ENCODE data around the gene PCA3. TPM values are rescaled to one million over a fixed set of nuclear protein-coding genes. Genes with fewer than 3 reads are reported as not detected.

PCA3 gene
- total RNA-seq, result not detected

GRCh38 chr9:76764138-76764537 lies at the start of gene PCA3:
TSS of gene PCA3 (plus strand) at chr9:76764438.
- ChIA-PET POLR2A (no interaction called here), CTCF (no interaction called here)
- Mint-ChIP-seq H3K27ac (no peak within 1 kb of the TSS), H3K36me3 (ENCODE audit: low read depth) (no peaks in the 10 kb centered on the region), H3K27me3 (ENCODE audit: low read depth) (peaks cover 3% of the 10 kb centered on the region), H3K9me3 (ENCODE audit: insufficient read depth) (no peaks in the 10 kb centered on the region), H3K4me3 (no peak within 1 kb of the TSS), H3K4me1 (ENCODE audit: low read depth) (no peaks in the 10 kb centered on the region)
- no peak for ATAC-seq
- DNase-seq, result no peak

GRCh38 chr9:76716085-76716672 lies 48.1 kb upstream of the PCA3 start:
- ChIA-PET POLR2A (no interaction called here), CTCF (no interaction called here)
- ATAC-seq (no peak), DNase-seq (no peak)
- no peaks in the 10 kb centered on the region for H3K4me1 Mint-ChIP-seq (ENCODE audit: low read depth)
- no peak overlapping the region for H3K4me3 Mint-ChIP-seq
- H3K27me3 Mint-ChIP-seq (ENCODE audit: low read depth), result peaks cover 21% of the 10 kb centered on the region
- H3K9me3 Mint-ChIP-seq (ENCODE audit: insufficient read depth), result no peaks in the 10 kb centered on the region
- no peaks in the 10 kb centered on the region for H3K36me3 Mint-ChIP-seq (ENCODE audit: low read depth)
- H3K27ac Mint-ChIP-seq, result no peak overlapping the region

- Mint-ChIP-seq H3K27me3 (ENCODE audit: low read depth) (peaks cover 19% of the 10 kb centered on the region), H3K4me1 (ENCODE audit: low read depth) (no peaks in the 10 kb centered on the region), H3K36me3 (ENCODE audit: low read depth) (no peaks in the 10 kb centered on the region), H3K9me3 (ENCODE audit: insufficient read depth) (no peaks in the 10 kb centered on the region), H3K27ac (no peak overlapping the region), H3K4me3 (no peak overlapping the region)
- CTCF ChIA-PET, result no interaction called here
- POLR2A ChIA-PET, result no interaction called here
- DNase-seq (no peak), ATAC-seq (no peak)
Observed at GRCh38 chr9:76717176-76717575, 47.1 kb upstream of the PCA3 start.

GRCh38 chr9:76717613-76718012 lies 46.6 kb upstream of the PCA3 start:
- Mint-ChIP-seq H3K27me3 (ENCODE audit: low read depth) (peaks cover 21% of the 10 kb centered on the region), H3K4me3 (no peak overlapping the region), H3K9me3 (ENCODE audit: insufficient read depth) (no peaks in the 10 kb centered on the region), H3K4me1 (ENCODE audit: low read depth) (no peaks in the 10 kb centered on the region), H3K27ac (no peak overlapping the region), H3K36me3 (ENCODE audit: low read depth) (no peaks in the 10 kb centered on the region)
- ChIA-PET CTCF (no interaction called here), POLR2A (no interaction called here)
- no peak for ATAC-seq
- DNase-seq, result no peak

GRCh38 chr9:76718166-76718565 lies 46.1 kb upstream of the PCA3 start:
- DNase-seq (no peak), ATAC-seq (no peak)
- CTCF ChIA-PET, result no interaction called here
- H3K4me3 Mint-ChIP-seq, result no peak overlapping the region
- H3K27ac Mint-ChIP-seq, result no peak overlapping the region
- H3K36me3 Mint-ChIP-seq (ENCODE audit: low read depth), result no peaks in the 10 kb centered on the region
- H3K9me3 Mint-ChIP-seq (ENCODE audit: insufficient read depth), result no peaks in the 10 kb centered on the region
- H3K4me1 Mint-ChIP-seq (ENCODE audit: low read depth), result no peaks in the 10 kb centered on the region
- H3K27me3 Mint-ChIP-seq (ENCODE audit: low read depth), result peaks cover 21% of the 10 kb centered on the region
- POLR2A ChIA-PET, result no interaction called here

- H3K27me3 Mint-ChIP-seq (ENCODE audit: low read depth), result peaks cover 21% of the 10 kb centered on the region
- CTCF ChIA-PET, result no interaction called here
- POLR2A ChIA-PET, result interaction anchor here (1.6 kb wide), 1 partner anchor 10 kb away, joined by 5 read pairs; no protein-coding TSS in a partner anchor
- DNase-seq (no peak), ATAC-seq (no peak)
- H3K4me3 Mint-ChIP-seq, result no peak overlapping the region
- H3K9me3 Mint-ChIP-seq (ENCODE audit: insufficient read depth), result no peaks in the 10 kb centered on the region
- no peak overlapping the region for H3K27ac Mint-ChIP-seq
- H3K4me1 Mint-ChIP-seq (ENCODE audit: low read depth), result no peaks in the 10 kb centered on the region
- no peaks in the 10 kb centered on the region for H3K36me3 Mint-ChIP-seq (ENCODE audit: low read depth)
Observed at GRCh38 chr9:76720245-76720644, 44.0 kb upstream of the PCA3 start.

GRCh38 chr9:76725011-76725546 lies 39.2 kb upstream of the PCA3 start:
- no peak overlapping the region for H3K4me3 Mint-ChIP-seq
- H3K36me3 Mint-ChIP-seq (ENCODE audit: low read depth), result no peaks in the 10 kb centered on the region
- DNase-seq, result no peak
- no peaks in the 10 kb centered on the region for H3K9me3 Mint-ChIP-seq (ENCODE audit: insufficient read depth)
- ChIA-PET CTCF (no interaction called here), POLR2A (no interaction called here)
- H3K27me3 Mint-ChIP-seq (ENCODE audit: low read depth), result peaks cover 17% of the 10 kb centered on the region
- no peak for ATAC-seq
- no peaks in the 10 kb centered on the region for H3K4me1 Mint-ChIP-seq (ENCODE audit: low read depth)
- no peak overlapping the region for H3K27ac Mint-ChIP-seq

- Mint-ChIP-seq H3K4me1 (ENCODE audit: low read depth) (no peaks in the 10 kb centered on the region), H3K27me3 (ENCODE audit: low read depth) (peaks cover 18% of the 10 kb centered on the region), H3K36me3 (ENCODE audit: low read depth) (no peaks in the 10 kb centered on the region), H3K9me3 (ENCODE audit: insufficient read depth) (no peaks in the 10 kb centered on the region), H3K4me3 (no peak overlapping the region), H3K27ac (no peak overlapping the region)
- POLR2A ChIA-PET, result no interaction called here
- no peak for ATAC-seq
- CTCF ChIA-PET, result no interaction called here
- no peak for DNase-seq
Observed at GRCh38 chr9:76725885-76726284, 38.4 kb upstream of the PCA3 start.

GRCh38 chr9:76729116-76729515 lies 35.1 kb upstream of the PCA3 start:
- Mint-ChIP-seq H3K9me3 (ENCODE audit: insufficient read depth) (no peaks in the 10 kb centered on the region), H3K27me3 (ENCODE audit: low read depth) (peaks cover 19% of the 10 kb centered on the region), H3K4me3 (no peak overlapping the region), H3K36me3 (ENCODE audit: low read depth) (no peaks in the 10 kb centered on the region), H3K4me1 (ENCODE audit: low read depth) (no peaks in the 10 kb centered on the region), H3K27ac (no peak overlapping the region)
- CTCF ChIA-PET, result no interaction called here
- ATAC-seq (no peak), DNase-seq (no peak)
- POLR2A ChIA-PET, result interaction anchor here (0.7 kb wide), 2 partner anchors 36 to 1626 kb away, joined by 3 read pairs; no protein-coding TSS in a partner anchor

- Mint-ChIP-seq H3K36me3 (ENCODE audit: low read depth) (no peaks in the 10 kb centered on the region), H3K27ac (no peak overlapping the region), H3K27me3 (ENCODE audit: low read depth) (peaks cover 24% of the 10 kb centered on the region), H3K4me3 (no peak overlapping the region), H3K4me1 (ENCODE audit: low read depth) (no peaks in the 10 kb centered on the region), H3K9me3 (ENCODE audit: insufficient read depth) (no peaks in the 10 kb centered on the region)
- CTCF ChIA-PET, result no interaction called here
- DNase-seq (no peak), ATAC-seq (no peak)
- POLR2A ChIA-PET, result interaction anchor here (0.7 kb wide), 1 partner anchor 37 kb away, joined by 3 read pairs; no protein-coding TSS in a partner anchor
Observed at GRCh38 chr9:76729980-76730737, 34.1 kb upstream of the PCA3 start.

- no peak for ATAC-seq
- ChIA-PET POLR2A (no interaction called here), CTCF (no interaction called here)
- Mint-ChIP-seq H3K4me1 (ENCODE audit: low read depth) (no peaks in the 10 kb centered on the region), H3K4me3 (no peak overlapping the region), H3K27me3 (ENCODE audit: low read depth) (peaks cover 22% of the 10 kb centered on the region), H3K36me3 (ENCODE audit: low read depth) (no peaks in the 10 kb centered on the region), H3K27ac (no peak overlapping the region), H3K9me3 (ENCODE audit: insufficient read depth) (no peaks in the 10 kb centered on the region)
- no peak for DNase-seq
Observed at GRCh38 chr9:76730801-76731200, 33.4 kb upstream of the PCA3 start.

- ATAC-seq, result no peak
- ChIA-PET CTCF (no interaction called here), POLR2A (no interaction called here)
- DNase-seq, result no peak
- H3K4me1 Mint-ChIP-seq (ENCODE audit: low read depth), result no peaks in the 10 kb centered on the region
- H3K27ac Mint-ChIP-seq, result no peak overlapping the region
- peaks cover 19% of the 10 kb centered on the region for H3K27me3 Mint-ChIP-seq (ENCODE audit: low read depth)
- H3K4me3 Mint-ChIP-seq, result no peak overlapping the region
- no peaks in the 10 kb centered on the region for H3K9me3 Mint-ChIP-seq (ENCODE audit: insufficient read depth)
- H3K36me3 Mint-ChIP-seq (ENCODE audit: low read depth), result no peaks in the 10 kb centered on the region
Observed at GRCh38 chr9:76732341-76732958, 31.8 kb upstream of the PCA3 start.
